Measurements from ENCODE around the gene SPRYD3. TPM values are rescaled to one million over a fixed set of nuclear protein-coding genes. Genes with fewer than 3 reads are reported as not detected.

The SPRYD3 gene
- total RNA-seq, 1 donor from 2014 or later: 30.0 TPM

- intact Hi-C loops (cut with micrococcal nuclease): loop anchor here (1.0 to 2.0 kb wide), 5 partner anchors 20 to 246 kb away; partner anchors contain the start of genes AAAS, CSAD and ZNF740
Measured at GRCh38 chr12:53078425-53079225, 565 bp downstream of the SPRYD3 start.

DNA sequence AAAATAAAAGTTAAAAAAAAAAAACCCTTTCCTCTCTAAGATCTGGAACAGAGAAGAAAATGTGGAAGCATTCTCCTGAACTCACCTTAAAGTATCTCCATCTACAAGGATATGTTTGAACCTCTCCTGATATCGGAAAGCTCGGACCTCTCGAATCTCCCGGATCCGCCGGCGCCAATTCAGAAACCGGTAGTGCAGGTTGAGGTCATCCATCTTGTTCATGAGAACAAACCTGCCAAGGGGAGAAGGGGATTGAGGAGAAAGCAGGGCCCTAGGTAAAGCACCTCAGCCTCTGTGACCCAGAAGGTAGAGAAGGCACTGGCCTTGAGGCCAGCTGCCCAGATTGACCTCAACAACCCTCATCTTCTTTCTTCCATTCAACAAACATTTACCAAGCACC lies 2.2 kb downstream of the SPRYD3 start:
- intact Hi-C loops (cut with micrococcal nuclease): no loop called here

DNA sequence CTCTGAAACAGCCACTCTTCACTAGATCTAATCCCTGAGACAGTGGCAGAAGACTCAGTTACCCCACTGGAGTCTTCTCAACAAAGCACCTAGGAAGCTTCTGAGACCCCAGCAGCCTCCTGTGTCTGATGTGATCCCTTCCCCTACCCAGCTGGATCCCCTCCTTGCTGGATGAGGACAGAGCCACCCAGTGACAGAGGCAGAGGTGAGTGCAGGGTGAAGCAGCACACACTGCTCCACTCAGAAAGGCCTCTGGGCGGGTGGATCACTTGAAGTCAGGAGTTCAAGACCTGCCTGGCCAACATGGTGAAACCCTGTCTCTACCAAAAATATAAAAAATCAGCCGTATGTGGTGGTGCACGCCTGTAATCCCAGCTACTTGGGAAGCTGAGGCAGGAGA lies 2.7 kb downstream of the SPRYD3 start:
- intact Hi-C loops (cut with micrococcal nuclease): no loop called here

DNA sequence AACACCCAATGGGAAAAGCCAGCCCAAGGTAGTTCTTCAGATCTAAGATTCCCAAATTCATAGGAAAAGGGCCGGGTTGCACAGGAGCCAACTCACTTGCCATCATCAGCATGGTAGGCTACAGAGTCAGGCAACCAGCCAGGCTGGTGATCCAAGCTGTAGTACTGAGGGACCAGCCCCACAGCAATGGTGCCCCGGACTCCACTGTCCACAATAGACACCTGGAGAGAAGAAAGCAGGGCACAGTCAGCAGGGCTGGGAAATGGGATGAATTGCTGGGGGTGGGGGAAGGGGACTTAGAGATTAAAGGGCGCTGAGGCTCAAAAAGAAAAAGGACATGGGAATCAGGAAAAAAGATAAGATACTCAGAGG lies 4.2 kb downstream of the SPRYD3 start:
- intact Hi-C loops (cut with micrococcal nuclease): no loop called here

- intact Hi-C loops (cut with micrococcal nuclease): no loop called here
Measured at GRCh38 chr12:53074283-53074998, 4.7 kb downstream of the SPRYD3 start.

GRCh38 chr12:53073881-53074280 lies 5.3 kb downstream of the SPRYD3 start:
- intact Hi-C loops (cut with micrococcal nuclease): no loop called here

DNA sequence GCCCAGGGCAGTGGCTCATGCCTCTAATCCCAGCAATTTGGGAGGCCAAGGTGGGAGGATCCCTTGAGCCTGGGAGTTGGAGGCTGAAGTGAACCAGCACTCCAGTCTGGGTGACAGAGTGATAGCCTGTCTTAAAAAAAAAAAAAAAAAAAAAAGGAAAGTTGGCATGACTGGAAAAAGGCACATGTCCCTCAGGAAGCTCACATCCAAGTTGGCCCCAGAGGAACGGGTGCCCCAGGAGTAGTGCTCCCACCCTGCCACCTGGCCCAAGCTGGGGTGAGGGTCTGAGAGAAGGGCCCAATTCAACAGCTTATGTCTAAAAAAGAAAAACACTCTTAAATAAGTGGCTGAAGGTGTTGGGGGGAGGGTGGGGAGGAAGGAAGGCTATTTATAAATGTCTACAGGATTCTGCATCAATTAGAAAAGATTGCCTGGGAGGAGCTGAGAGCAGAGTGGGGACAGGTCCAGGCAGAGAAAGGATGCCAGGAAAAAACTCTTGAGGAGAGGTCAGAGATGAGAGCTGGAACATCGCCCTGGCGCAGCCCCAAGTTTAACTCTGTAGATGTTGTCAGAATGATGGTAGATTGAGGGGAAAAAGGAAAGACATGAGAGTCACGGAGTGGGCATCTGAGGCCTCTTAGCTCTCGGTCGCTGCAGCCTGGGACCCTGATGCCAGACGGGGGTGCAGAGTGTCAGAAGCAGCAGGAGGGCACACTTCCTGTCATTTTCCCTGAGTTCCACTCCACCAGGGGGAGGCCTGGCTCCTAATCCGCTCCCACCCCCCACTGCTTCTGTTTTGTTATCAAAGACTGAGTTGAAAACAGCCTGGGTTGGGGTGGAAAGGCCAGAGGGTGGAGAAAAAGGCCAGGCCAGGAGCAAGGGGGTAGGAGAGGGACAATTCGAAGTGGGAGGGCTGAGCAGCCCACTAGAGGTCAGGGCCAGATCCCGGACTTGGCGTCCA lies 7.3 kb downstream of the SPRYD3 start:
- intact Hi-C loops (cut with micrococcal nuclease): no loop called here

DNA sequence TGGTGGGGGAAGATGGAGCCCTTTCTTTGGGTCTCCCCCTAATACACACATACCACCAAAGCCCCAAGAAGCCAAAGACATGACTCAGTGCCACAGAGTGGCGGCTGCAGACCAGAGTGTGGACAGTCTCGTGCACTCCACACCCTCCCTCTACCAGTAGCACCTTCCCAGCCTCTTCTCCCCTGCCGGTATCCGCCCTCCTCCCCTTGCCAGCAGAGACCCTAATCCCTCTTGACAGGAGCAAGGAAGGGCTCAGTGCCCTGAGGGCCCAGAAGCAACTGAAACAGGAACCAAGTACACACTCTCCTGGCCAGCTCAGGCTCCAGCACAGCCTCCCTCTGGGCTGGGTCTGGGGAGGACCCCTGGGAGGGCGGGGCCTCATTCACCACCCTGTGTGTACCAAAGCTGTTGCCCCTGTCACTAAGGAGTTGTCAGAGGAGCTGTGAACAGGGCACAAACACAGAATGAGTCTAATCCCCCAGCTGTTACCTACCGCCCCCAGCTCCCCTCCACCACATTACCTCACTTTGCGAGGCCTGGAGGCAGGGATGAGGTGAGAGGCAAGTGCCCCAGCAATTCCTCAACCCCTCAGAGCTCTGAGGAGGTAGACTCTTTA lies 8.2 kb downstream of the SPRYD3 start:
- intact Hi-C loops (cut with micrococcal nuclease): no loop called here

- intact Hi-C loops (cut with micrococcal nuclease): no loop called here
Measured at GRCh38 chr12:53069621-53070410, 9.4 kb downstream of the SPRYD3 start.

DNA sequence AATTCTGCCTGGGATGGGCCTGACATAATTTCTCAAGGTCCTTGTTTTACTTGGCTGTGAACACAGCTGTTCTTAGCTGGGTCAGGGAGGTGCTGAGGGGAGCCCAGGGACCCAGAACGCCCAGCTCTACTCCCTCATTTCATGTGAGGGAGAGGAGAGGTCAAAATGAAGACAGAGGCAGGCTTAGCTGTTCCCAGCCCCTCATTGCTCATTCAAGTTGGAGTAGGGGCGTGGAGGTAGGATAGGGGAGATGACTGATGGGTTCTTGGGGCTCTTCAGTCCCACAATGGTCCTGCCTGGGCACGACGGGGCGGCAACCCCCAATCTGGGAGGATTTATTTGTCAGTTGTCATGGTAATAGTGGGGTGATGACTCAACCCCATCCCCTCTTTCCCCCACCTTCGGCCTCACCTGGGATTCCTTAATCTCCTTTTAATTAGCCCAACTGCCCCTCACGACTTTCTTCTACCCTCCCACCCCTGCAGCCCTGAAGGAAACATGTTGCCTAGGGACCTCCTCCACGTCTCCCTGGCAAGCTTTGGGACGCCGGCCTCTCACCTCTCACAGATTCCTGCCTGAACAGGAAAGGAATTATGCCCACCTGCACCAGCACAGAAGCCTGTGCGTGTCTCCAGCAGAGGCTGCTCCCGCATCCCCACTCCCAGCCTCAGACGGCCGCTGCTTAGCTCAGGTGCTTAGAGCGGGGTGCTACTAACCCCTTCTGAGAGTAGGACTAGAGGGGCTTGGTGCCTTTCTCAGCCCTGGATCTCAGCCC lies 10.2 kb downstream of the SPRYD3 start:
- intact Hi-C loops (cut with micrococcal nuclease): no loop called here

DNA sequence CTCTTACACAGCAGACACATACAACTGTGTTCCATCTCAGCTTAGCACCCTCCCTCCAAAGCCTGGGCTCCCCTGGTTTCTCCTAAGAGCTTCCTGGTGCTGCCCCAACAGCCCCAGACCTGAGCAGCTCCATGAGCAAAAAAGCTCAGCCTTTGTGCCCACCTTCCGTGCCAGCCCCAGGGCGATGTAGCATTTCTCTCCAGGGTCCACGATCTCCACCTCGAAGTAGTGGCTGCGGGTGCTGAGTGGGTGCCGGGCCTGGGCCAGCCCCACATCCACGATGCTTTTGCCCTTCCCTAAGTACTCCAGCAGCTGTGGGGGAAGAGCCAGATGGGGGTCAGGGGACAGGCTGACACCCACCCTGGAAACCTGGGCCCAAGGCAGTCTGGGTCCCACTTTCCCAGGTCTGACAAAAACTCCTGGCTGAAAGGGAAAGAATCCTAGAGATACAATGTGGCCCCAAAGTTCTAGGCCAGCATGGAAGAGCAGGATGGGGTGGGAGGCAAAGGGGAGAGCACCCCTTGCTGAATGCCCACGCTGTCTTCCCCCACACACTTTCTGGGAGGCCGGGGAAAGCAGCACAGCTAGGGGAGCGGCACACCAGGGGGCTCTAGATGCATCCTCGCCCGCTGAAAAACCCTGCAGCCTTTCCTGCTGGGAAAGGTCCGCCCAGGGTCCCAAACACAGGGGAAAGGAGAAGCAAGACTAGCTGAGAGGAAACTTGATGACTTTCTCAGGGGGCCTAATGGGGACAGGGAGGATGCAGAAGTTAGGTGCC lies 11.0 kb downstream of the SPRYD3 start:
- intact Hi-C loops (cut with micrococcal nuclease): no loop called here

DNA sequence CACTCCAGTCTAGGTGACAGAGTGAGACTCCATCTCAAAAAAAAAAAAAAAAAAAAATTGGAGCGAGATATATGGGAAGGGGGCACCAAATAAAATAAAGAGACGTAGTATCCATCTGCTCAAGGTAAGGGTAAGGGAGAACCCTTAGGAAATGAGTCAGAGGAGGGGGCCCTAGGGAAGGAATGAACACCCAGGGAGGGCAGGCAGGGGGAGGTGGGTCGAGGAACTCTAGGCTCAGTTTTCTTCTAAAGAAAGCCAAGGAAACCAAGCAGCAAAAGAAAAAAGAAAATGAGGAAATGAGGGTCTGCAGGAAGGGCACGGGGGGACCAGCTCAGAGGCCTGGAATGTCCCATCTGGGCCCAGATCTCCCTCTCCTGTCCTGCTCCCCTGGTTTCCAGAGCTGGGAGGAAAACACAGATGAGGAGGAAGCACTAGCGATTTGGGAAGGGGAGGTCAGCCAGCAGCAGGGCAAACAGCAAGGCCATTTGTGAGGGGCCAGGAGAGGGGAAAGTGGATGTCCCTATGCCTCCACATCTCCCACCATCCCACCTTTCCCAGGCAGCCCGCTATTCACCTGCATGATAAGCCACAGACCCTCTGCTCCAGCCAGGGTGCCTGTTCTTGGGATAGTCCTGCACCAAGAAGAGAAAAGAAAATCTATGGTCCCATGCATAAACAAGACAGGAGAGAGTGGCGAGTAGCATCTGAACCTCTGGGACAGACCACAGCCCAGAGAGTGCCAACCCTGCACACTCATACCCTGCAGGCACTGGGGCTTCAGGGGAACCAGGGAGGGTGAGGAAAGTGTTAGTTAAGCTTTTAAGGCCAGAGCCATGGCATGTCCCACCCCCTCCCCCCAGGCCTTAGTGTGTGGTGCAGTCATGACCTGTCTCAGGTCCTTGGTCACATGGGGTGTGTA lies 11.9 kb downstream of the SPRYD3 start:
- intact Hi-C loops (cut with micrococcal nuclease): no loop called here

DNA sequence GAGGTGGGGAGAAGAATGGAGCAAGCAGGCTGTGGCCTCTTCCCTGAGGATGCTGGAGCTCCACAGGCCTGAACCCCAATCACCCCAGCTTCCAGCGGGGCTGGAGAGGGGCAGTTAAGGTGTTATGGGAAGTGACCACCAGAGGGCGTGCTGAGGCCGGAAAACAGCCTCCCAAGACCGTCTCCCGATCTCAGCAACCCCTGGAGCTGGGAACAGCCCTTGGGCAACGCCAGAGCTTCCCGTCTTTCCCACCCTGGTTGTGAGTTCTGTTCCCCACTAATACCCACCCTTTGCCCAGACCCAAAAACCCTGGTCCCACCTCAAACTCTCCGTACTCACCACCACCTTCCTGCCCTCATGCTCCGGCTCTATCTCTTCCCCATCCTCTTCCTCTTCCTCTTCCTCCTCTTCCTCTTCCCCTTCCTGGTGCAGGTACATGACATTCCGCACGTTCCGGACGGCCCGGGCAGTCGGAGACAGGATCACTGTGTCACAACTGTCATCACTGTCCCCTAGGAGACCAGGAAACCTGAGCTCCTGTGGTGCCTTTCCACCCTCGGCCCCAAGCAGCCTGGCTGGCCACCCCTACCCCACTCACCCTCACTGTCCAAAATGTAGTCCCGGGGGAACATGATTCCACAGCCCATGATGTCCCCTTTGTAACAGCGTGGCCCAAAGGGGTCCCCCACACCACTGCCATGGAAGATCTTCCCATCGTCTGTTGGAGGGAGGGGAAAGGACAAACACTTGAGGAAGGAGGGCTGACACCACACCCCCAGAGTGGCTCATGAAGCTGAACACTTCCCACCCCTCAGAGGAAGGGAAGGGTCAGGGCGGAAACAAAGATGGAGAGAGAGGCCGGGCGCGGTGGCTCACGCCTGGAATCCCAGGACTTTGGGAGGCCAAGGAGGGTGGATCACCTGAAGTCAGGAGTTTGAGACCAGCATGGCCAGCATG lies 12.9 kb downstream of the SPRYD3 start:
- intact Hi-C loops (cut with micrococcal nuclease): loop anchor here (1.0 kb wide), 1 partner anchor 33 kb away; no protein-coding TSS in a partner anchor

- intact Hi-C loops (cut with micrococcal nuclease): no loop called here
Measured at GRCh38 chr12:53065470-53065869, 13.7 kb downstream of the SPRYD3 start.

DNA sequence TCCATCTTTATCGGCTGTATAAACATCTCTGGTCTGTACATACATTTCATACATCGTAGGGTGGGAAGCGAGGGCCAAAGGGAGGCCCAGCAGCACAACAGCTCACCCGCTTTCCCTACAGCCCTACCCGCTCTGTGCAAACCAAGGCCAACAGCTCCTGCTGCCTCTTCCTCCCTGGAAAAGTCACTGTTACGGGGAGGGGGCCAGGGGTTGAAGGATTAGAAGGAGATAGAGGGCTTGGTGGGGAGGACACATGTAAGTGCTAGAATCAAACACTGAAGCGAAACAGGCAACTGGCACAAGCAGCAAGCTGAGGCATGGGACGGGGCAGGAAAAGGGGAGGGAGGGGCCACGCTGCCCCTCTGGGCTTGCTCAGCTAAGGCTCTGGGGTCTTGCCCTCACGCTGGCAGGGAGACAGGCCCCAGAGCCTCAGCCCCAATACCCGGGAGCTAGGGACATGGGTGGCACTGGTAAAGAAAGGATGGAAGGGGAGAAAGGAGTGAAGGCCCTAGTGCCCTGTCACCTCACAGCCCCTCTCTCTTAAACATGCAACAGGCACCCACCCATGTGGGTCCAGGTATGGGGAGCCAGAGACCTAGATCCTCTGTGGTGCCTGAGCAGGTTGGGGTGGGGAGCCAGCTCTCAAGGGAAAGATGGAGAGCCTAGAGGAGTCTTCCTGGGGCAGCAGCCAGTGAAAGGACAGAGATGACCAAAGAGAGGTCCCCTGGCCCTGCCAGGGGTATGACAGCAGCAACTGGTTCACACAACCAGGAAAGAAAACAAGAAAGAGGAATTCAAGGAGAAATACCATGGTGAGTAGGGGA lies 14.4 kb downstream of the SPRYD3 start:
- intact Hi-C loops (cut with micrococcal nuclease): no loop called here

Data from T-helper 2 cell treated with Interferon-gamma antibody and Interleukin-4, amounts not matched to agents 100 ng/mL and 5 ng/mL, for 36 hours (primary cell).